HFFc6 (cell line): ENCODE results near the gene SIRPB1. TPM values are rescaled to one million over a fixed set of nuclear protein-coding genes. Genes with fewer than 3 reads are reported as not detected.

Experiments
- DNase-seq: peaks from one replicate; pipeline ENCODE4 v3.0.0-alpha.2; 2018
- H3K27ac Mint-ChIP-seq: 2 replicates; pipeline ENCODE4 v1.8.0; 2020; ENCODE audit warnings: mild to moderate bottlenecking, mixed read lengths
- H3K27me3 Mint-ChIP-seq: 2 replicates; pipeline ENCODE4 v1.8.0; 2021; ENCODE audit warnings: mild to moderate bottlenecking, moderate library complexity, mixed read lengths; ENCODE audit not compliant: insufficient read depth
- H3K36me3 Mint-ChIP-seq: 2 replicates; pipeline ENCODE4 v1.8.0; 2021; ENCODE audit warnings: low read depth, mixed read lengths
- H3K4me1 Mint-ChIP-seq: 2 replicates; pipeline ENCODE4 v1.8.0; 2020; ENCODE audit warnings: low read depth, mixed read lengths
- H3K4me3 Mint-ChIP-seq: 2 replicates; pipeline ENCODE4 v1.8.0; 2020; ENCODE audit warnings: mild to moderate bottlenecking, moderate library complexity, mixed read lengths
- H3K9me3 Mint-ChIP-seq: 2 replicates; pipeline ENCODE4 v1.8.0; 2020; ENCODE audit warnings: mild to moderate bottlenecking, mixed read lengths
- total RNA-seq, 6 experiments: library from RNA; stranded (reverse); fragmentation: NEBNext Ultra II Directional; extraction: Animal tissue kit (Norgen Biotek cat#: 25700); gene quantifications; 2 replicates in 1 of 6; 3 replicates in 5 of 6; pipeline ENCODE4 v1.2.3, GENCODE V29; 2021
- TF ChIP-seq, protein P1 (sequence below): fragments of 200-600 bp; sonication (generic); IDR thresholded peaks from 2 replicates; pipeline ENCODE4 v1.5.0; 2021; ENCODE audit warnings: antibody characterized with exemption, mild to moderate bottlenecking

SIRPB1 gene
- total RNA-seq, 6 experiments from 2014 or later = not detected

DNA sequence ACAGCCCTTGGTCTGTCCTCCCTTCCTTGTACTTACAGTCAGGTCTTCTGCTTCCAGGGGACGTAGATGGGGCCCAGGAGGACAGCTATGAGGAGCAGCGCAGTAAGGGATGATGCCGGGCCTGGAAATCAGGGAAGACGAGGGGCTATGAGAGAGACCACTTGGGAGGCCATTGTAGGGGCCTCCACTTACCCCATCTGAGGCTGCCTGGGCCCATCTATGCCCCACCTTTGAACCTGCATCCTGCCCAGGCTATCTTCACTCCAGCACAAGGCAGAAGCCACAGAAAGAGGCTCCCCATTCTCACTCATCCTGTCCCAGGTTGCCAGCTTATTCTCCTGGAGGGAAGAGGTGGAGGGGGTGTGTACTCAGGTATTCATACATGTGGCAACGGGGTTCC is 10.4 kb upstream of the SIRPB1 start:
- no peak overlapping the region for H3K27ac Mint-ChIP-seq
- H3K36me3 Mint-ChIP-seq = no peaks in the 10 kb centered on the region
- peaks cover 8% of the 10 kb centered on the region for H3K4me1 Mint-ChIP-seq
- H3K4me3 Mint-ChIP-seq = no peak overlapping the region
- TF ChIP-seq, protein P1, sequence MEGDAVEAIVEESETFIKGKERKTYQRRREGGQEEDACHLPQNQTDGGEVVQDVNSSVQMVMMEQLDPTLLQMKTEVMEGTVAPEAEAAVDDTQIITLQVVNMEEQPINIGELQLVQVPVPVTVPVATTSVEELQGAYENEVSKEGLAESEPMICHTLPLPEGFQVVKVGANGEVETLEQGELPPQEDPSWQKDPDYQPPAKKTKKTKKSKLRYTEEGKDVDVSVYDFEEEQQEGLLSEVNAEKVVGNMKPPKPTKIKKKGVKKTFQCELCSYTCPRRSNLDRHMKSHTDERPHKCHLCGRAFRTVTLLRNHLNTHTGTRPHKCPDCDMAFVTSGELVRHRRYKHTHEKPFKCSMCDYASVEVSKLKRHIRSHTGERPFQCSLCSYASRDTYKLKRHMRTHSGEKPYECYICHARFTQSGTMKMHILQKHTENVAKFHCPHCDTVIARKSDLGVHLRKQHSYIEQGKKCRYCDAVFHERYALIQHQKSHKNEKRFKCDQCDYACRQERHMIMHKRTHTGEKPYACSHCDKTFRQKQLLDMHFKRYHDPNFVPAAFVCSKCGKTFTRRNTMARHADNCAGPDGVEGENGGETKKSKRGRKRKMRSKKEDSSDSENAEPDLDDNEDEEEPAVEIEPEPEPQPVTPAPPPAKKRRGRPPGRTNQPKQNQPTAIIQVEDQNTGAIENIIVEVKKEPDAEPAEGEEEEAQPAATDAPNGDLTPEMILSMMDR = no peak
- H3K27me3 Mint-ChIP-seq = peaks cover 51% of the 10 kb centered on the region
- no peaks in the 10 kb centered on the region for H3K9me3 Mint-ChIP-seq
- no peak for DNase-seq

DNA sequence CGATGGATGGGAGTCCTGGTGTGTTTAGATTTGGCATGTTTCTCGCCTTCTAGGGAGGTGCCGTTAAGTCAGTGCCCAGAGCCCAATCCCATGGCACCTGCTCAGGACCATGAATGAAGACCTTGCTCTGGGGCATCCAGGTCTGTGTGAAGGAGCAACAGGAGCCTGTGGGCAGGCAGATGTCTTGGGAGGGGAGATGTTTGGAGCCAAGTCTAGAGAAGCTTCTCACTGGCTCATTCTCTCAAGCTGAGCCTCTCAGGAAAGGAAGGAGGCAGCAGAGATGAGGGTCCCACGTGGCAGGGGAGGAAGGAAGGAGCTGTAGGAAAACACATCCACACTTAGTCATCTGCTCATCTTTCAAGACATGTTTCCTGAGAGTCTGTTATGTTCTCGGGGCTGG is 9.5 kb upstream of the SIRPB1 start:
- H3K4me1 Mint-ChIP-seq = peaks cover 12% of the 10 kb centered on the region

DNA sequence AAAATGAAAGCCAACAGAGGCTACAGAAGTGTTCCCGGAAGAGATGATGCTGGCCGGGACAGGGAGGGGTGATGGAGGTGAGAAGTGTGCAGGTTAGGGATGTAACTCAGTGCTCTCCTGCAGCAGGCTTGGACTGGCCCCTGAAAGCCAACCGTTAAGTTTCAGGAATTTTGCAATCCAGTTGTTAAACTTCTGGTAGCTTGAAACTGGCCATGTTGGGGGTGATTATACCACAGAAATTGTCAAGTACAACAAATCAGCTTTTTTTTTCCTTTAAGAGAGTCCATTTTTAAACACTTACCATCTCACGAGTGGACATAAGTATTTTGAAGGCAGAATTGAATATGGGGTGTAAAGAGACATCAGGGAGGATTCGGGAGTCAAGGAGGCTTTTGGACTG is 8.8 kb upstream of the SIRPB1 start:
- H3K27ac Mint-ChIP-seq = no peak overlapping the region
- H3K36me3 Mint-ChIP-seq = no peaks in the 10 kb centered on the region
- peaks cover 47% of the 10 kb centered on the region for H3K27me3 Mint-ChIP-seq
- no peak for DNase-seq
- H3K9me3 Mint-ChIP-seq = no peaks in the 10 kb centered on the region
- H3K4me1 Mint-ChIP-seq = peaks cover 15% of the 10 kb centered on the region
- no peak overlapping the region for H3K4me3 Mint-ChIP-seq
- TF ChIP-seq, protein P1 = no peak

More for the DNA sequence above, 9.5 kb upstream of the SIRPB1 start:
- no peak overlapping the region for H3K4me3 Mint-ChIP-seq
- H3K36me3 Mint-ChIP-seq = no peaks in the 10 kb centered on the region
- TF ChIP-seq, protein P1 = no peak
- no peaks in the 10 kb centered on the region for H3K9me3 Mint-ChIP-seq
- H3K27me3 Mint-ChIP-seq = peaks cover 48% of the 10 kb centered on the region
- DNase-seq = no peak
- no peak overlapping the region for H3K27ac Mint-ChIP-seq

DNA sequence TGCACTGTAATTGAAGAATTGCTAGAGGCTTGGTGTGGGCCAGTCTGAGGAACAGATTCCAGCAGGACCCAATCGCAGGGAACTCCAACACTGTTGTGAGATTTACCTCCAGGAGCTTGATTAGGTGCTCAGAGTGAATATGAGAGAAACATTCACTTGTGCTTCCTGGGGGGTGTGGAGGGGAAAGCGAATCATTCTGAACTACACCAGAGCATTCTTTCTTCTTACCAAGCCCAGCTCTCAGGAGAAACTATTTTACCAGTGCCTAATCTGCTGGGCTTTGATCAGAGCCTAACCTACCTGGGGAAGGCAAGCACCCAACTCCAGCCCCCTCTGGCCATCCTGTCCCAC is 7.4 kb upstream of the SIRPB1 start:
- Mint-ChIP-seq H3K27me3 (peaks cover 50% of the 10 kb centered on the region), H3K36me3 (no peaks in the 10 kb centered on the region), H3K4me3 (no peak overlapping the region), H3K4me1 (peaks cover 15% of the 10 kb centered on the region), H3K9me3 (no peaks in the 10 kb centered on the region), H3K27ac (no peak overlapping the region)
- TF ChIP-seq, protein P1 = no peak
- no peak for DNase-seq

DNA sequence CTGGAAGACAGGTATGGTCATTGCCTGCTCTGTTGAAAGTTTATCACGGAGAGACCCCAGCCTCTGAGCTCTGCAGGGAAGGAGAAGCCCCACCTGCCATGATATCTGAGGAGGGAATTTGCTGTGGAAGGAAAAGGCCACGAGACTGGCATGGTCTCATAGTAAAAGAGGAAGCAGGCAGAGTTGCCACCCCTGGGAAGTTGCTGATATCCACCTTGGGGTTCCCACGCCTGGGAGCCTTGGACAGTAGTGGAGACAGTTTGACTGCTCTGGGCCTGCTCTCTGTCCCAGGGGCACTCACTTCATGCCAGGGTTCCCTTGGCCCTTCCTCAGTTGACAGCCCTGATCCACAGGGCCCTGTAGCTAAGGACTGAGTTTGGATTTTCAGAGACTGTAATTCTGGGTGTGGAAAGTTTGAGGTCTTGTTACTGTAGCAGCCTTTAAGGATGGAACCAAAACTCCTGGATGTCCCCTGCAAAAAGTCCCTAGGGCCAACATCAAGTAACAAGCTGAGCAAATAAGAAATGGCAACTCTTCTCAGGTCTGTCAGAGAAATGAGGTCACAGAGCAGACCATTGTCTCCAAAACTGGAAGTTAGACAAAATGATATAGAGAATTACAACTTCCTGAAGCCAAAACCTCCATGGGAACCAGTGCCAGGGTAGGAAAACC is 6.9 kb upstream of the SIRPB1 start:
- Mint-ChIP-seq H3K27ac (no peak overlapping the region), H3K9me3 (no peaks in the 10 kb centered on the region), H3K4me1 (peaks cover 14% of the 10 kb centered on the region), H3K4me3 (no peak overlapping the region), H3K36me3 (no peaks in the 10 kb centered on the region), H3K27me3 (peaks cover 48% of the 10 kb centered on the region)
- no peak for DNase-seq
- TF ChIP-seq, protein P1 = no peak
